Smooth muscle cell (in vitro differentiated cells): Measurements from ENCODE around the gene PPP4R1. TPM values are rescaled to one million over a fixed set of nuclear protein-coding genes. Genes with fewer than 3 reads are reported as not detected.

Source experiments
- DNase-seq: peaks from one replicate; lab custom pipeline; 2025; ENCODE audit not compliant: unreplicated experiment; lab: John Stamatoyannopoulos, UW
- H2AFZ ChIP-seq: fragments of 200-600 bp; sonication (generic); 2 replicates; pipeline ENCODE4 v1.6.0; 2016; ENCODE audit warnings: antibody characterized with exemption, low read depth, mild to moderate bottlenecking
- H3F3A ChIP-seq: fragments of 200-600 bp; sonication (generic); 2 replicates; pipeline ENCODE4 v1.6.0; 2017; ENCODE audit warnings: antibody characterized with exemption, low read depth
- H3K27ac ChIP-seq: fragments of 200-600 bp; sonication (generic); 2 replicates; pipeline ENCODE4 v1.5.1; 2016; ENCODE audit warnings: low read depth, mild to moderate bottlenecking
- H3K27me3 ChIP-seq: fragments of 200-600 bp; sonication (generic); 2 replicates; pipeline ENCODE4 v1.6.1; 2016; ENCODE audit warnings: low read depth, mild to moderate bottlenecking
- H3K36me3 ChIP-seq: fragments of 200-600 bp; sonication (generic); 2 replicates; pipeline ENCODE4 v1.5.1; 2016; ENCODE audit warnings: low read depth
- H3K4me1 ChIP-seq: fragments of 200-600 bp; sonication (generic); 2 replicates; pipeline ENCODE4 v1.5.1; 2016; ENCODE audit warnings: low read depth
- H3K4me2 ChIP-seq: fragments of 200-600 bp; sonication (generic); 2 replicates; pipeline ENCODE4 v1.6.0; 2016; ENCODE audit warnings: mild to moderate bottlenecking
- H3K4me3 ChIP-seq: fragments of 200-600 bp; sonication (generic); 2 replicates; pipeline ENCODE4 v1.5.1; 2016; ENCODE audit warnings: mild to moderate bottlenecking
- H3K79me2 ChIP-seq: fragments of 200-600 bp; sonication (generic); 2 replicates; pipeline ENCODE4 v1.6.0; 2016; ENCODE audit warnings: low read depth, mild to moderate bottlenecking
- H3K9ac ChIP-seq: fragments of 200-600 bp; sonication (generic); 2 replicates; pipeline ENCODE4 v1.6.0; 2016; ENCODE audit warnings: low read depth
- H3K9me3 ChIP-seq: fragments of 200-600 bp; sonication (generic); replicated peaks from 2 replicates; pipeline ENCODE4 v1.5.1; 2016; ENCODE audit warnings: low read depth
- H4K20me1 ChIP-seq: fragments of 200-600 bp; sonication (generic); 2 replicates; pipeline ENCODE4 v1.6.0; 2016; ENCODE audit warnings: low read depth
- WGBS: methylation state at CpG from one replicate; pipeline ENCODE4 v1.1.7; 2016; ENCODE audit warnings: low lambda C conversion rate; 5-methylcytosine and 5-hydroxymethylcytosine counted together
- polyA plus RNA-seq: library from polyadenylated mRNA; unstranded; fragments of >200 nt; fragmentation: Nextera tagmentation; extraction: Ambion mirVana; gene quantifications from 2 replicates; pipeline ENCODE4 v1.2.1, GENCODE V29; 2016
- total RNA-seq: library from RNA; depleted of rRNA; stranded (reverse); fragments of >200 nt; gene quantifications from 2 replicates; pipeline ENCODE4 v1.2.3, GENCODE V29; 2014
- TF ChIP-seq, protein P1 (sequence below): fragments of 200-600 bp; sonication (generic); IDR thresholded peaks from 2 replicates; pipeline ENCODE4 v1.5.1; 2017; ENCODE audit warnings: borderline replicate concordance, mild to moderate bottlenecking, antibody characterized with exemption; ENCODE audit not compliant: insufficient read depth, poor library complexity, severe bottlenecking

PPP4R1 gene, protein sequence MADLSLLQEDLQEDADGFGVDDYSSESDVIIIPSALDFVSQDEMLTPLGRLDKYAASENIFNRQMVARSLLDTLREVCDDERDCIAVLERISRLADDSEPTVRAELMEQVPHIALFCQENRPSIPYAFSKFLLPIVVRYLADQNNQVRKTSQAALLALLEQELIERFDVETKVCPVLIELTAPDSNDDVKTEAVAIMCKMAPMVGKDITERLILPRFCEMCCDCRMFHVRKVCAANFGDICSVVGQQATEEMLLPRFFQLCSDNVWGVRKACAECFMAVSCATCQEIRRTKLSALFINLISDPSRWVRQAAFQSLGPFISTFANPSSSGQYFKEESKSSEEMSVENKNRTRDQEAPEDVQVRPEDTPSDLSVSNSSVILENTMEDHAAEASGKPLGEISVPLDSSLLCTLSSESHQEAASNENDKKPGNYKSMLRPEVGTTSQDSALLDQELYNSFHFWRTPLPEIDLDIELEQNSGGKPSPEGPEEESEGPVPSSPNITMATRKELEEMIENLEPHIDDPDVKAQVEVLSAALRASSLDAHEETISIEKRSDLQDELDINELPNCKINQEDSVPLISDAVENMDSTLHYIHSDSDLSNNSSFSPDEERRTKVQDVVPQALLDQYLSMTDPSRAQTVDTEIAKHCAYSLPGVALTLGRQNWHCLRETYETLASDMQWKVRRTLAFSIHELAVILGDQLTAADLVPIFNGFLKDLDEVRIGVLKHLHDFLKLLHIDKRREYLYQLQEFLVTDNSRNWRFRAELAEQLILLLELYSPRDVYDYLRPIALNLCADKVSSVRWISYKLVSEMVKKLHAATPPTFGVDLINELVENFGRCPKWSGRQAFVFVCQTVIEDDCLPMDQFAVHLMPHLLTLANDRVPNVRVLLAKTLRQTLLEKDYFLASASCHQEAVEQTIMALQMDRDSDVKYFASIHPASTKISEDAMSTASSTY
- total RNA-seq: 78.4 and 89.7 TPM in 2 replicates
- polyA plus RNA-seq: 25.9 and 27.5 TPM in 2 replicates

DNA sequence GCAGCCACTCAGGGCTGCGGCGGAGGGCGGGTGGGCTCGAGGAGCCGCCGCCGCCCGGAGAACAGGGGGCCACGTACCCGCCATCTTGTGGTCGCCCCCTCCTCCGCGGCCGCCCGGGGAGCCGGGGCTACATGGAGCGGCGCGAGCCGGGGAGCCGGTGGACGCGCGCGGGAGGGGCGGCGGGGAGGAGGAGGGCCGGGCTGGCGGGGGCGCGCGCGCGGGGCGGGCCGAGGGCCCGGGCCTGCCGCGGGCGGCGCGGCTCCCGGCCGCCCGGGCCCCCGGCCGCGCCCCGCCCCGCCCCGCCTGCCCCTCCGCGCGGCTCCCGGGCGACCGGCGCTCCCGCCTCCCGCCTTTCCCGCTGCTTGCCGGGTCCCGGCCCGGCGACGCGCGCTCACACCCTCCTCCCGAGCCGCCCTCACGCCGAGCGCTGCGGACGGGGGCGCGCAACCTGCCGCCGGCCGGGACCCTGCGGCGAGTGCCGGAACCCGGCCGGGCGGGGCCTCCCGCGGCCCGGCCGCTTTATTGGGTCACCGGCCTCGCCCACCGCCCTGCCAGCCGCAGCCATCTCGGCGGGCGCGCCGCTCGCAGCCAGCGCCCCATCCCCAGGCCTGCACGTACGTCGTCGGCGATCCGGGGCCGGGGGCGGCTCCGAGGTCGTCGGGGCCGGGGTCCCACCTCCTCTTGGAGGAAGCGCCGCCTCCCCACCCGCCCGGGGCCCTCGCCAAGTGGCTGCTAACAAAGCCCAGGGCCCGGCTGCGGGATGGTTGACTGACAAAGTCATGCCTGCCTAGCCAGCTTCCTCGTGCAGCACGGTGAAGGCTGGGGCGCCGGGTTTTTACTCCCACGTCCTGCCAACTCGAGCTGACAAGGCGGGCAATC is at the start of gene PPP4R1:
TSS of gene PPP4R1 (minus strand) at position 159 of the 879 bp plus-strand sequence. CDS start at position 84, 75 bp downstream.
- peak within 1 kb of the TSS; percentile 89 for H3K27ac ChIP-seq
- H2AFZ ChIP-seq: peak within 1 kb of the TSS; percentile 91
- peaks cover 37% of the 10 kb centered on the region for H4K20me1 ChIP-seq
- peak within 1 kb of the TSS; percentile 98 for H3K4me2 ChIP-seq
- WGBS: under 1% methylated on average over 45 of the region's 127 CpGs
- no peaks in the 10 kb centered on the region for H3K9me3 ChIP-seq
- H3K9ac ChIP-seq: peak within 1 kb of the TSS; percentile 89
- peaks cover 22% of the 10 kb centered on the region for H3F3A ChIP-seq
- H3K36me3 ChIP-seq: no peaks in the 10 kb centered on the region
- peaks cover 41% of the 10 kb centered on the region for H3K79me2 ChIP-seq
- H3K4me1 ChIP-seq: peaks cover 27% of the 10 kb centered on the region
- TF ChIP-seq, protein P1, sequence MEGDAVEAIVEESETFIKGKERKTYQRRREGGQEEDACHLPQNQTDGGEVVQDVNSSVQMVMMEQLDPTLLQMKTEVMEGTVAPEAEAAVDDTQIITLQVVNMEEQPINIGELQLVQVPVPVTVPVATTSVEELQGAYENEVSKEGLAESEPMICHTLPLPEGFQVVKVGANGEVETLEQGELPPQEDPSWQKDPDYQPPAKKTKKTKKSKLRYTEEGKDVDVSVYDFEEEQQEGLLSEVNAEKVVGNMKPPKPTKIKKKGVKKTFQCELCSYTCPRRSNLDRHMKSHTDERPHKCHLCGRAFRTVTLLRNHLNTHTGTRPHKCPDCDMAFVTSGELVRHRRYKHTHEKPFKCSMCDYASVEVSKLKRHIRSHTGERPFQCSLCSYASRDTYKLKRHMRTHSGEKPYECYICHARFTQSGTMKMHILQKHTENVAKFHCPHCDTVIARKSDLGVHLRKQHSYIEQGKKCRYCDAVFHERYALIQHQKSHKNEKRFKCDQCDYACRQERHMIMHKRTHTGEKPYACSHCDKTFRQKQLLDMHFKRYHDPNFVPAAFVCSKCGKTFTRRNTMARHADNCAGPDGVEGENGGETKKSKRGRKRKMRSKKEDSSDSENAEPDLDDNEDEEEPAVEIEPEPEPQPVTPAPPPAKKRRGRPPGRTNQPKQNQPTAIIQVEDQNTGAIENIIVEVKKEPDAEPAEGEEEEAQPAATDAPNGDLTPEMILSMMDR: no peak
- H3K27me3 ChIP-seq: no peaks in the 10 kb centered on the region
- H3K4me3 ChIP-seq: peak within 1 kb of the TSS; percentile 94
- peak; percentile 41 for DNase-seq

DNA sequence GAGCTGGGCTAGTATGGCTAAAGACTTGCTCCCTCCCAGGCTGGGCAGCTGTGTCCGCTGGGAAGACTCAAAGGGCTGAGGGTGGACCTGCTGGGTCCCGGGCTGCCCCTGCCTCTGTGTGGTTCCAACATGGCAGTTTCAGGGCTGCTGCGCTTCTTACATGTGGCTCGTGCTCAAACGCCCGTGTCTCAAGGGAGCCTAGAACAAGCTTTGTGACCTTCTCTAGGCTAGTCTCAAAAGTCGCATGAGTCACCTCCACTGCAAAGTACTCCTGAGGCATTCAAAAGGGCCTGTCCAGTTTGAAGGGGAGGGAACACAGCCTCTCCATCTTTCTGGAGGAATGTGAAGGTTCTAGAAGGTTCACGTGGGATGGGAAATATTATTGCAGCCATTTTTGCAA is 49.0 kb upstream of the PPP4R1 start:
- Histone ChIP-seq H3K4me3 (no peak overlapping the region), H2AFZ (no peak overlapping the region), H4K20me1 (no peaks in the 10 kb centered on the region), H3K9me3 (no peaks in the 10 kb centered on the region), H3K4me2 (no peak overlapping the region), H3K27me3 (no peaks in the 10 kb centered on the region), H3K79me2 (no peaks in the 10 kb centered on the region), H3F3A (no peaks in the 10 kb centered on the region), H3K36me3 (no peaks in the 10 kb centered on the region), H3K4me1 (no peaks in the 10 kb centered on the region), H3K27ac (no peak overlapping the region), H3K9ac (no peak overlapping the region)
- 87% methylated on average over 8 of the region's 8 CpGs for WGBS
- DNase-seq: no peak
- TF ChIP-seq, protein P1: no peak

DNA sequence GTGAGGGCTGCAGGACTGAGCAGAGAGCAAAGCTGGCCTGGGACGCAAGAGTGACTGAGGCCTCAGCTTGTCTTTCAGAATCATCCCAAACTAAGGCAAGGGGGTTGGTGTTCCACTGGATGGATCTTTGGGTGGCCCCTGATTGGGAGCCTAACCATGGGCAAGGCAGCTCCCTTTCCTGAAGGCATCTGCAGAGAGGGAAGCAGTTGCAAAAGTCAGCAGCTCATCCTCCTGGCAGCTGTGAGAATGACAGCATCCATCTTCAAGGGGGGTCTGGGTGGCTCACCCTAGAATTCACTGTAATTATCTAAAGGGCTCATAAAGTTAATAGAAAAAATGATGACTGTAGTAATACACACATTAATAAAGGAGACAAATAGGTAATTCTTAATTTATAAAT is 47.2 kb upstream of the PPP4R1 start:
- Histone ChIP-seq H3K79me2 (no peaks in the 10 kb centered on the region), H4K20me1 (no peaks in the 10 kb centered on the region), H3F3A (no peaks in the 10 kb centered on the region), H2AFZ (no peak overlapping the region), H3K4me3 (no peak overlapping the region), H3K36me3 (no peaks in the 10 kb centered on the region), H3K9me3 (no peaks in the 10 kb centered on the region), H3K27ac (no peak overlapping the region), H3K27me3 (no peaks in the 10 kb centered on the region), H3K9ac (no peak overlapping the region), H3K4me1 (no peaks in the 10 kb centered on the region), H3K4me2 (no peak overlapping the region)
- WGBS: 95% methylated on average over 1 of the region's 1 CpG
- TF ChIP-seq, protein P1: no peak
- no peak for DNase-seq
